Lower leg skin (tissue), 4 donors: ENCODE data around the gene PDCD6IP. TPM values are rescaled to one million over a fixed set of nuclear protein-coding genes. Genes with fewer than 3 reads are reported as not detected.
"Not testable (repeated sequence)": the region's sequence is repeated elsewhere in the genome, so short reads cannot be mapped to it uniquely, and the experiment has no call there.

Source experiments
- DNase-seq, 2 donors: peaks; one replicate each; pipeline ENCODE4 v3.0.0-alpha.2; 2019; ENCODE audit warnings: low spot score in 2 of 2
- H3K4me3 ChIP-seq: fragments of 200-600 bp; sonication (generic); 2 replicates; pipeline ENCODE4 v1.5.1; 2017; ENCODE audit warnings: mild to moderate bottlenecking, low read depth; ENCODE audit not compliant: poor library complexity, severe bottlenecking
- POLR2A ChIP-seq, 2 donors: fragments of 450-650 bp; IDR thresholded peaks; one replicate each; pipeline ENCODE4 v1.6.1; 2016 to 2017; ENCODE audit warnings: antibody characterized with exemption in 2 of 2, mild to moderate bottlenecking in 1 of 2, moderate library complexity in 1 of 2
- WGBS, 2 donors: methylation state at CpG; one replicate each; pipeline ENCODE4 v1.1.5; 2018; 5-methylcytosine and 5-hydroxymethylcytosine counted together
- intact Hi-C: fragments of 100-400 bp; cut with DNase I; formaldehyde crosslinking; loops from one replicate; pipeline ENCODE4 v1.15.0; 2023; ENCODE audit warnings: low total_unique reads
- total RNA-seq, 4 donors: library from RNA; depleted of rRNA; stranded (reverse); fragments of >200 nt; gene quantifications; one replicate each; pipeline ENCODE4 v1.1.0, GENCODE V29; 2016
- TF ChIP-seq, protein P1 (sequence below), 3 donors: fragments of 450-650 bp; IDR thresholded peaks; one replicate each; pipeline ENCODE4 v1.5.1; 2016; ENCODE audit warnings: antibody characterized with exemption in 3 of 3, mild to moderate bottlenecking in 3 of 3, moderate library complexity in 2 of 3

The PDCD6IP gene
- total RNA-seq, 4 donors from 2014 or later = 152 to 373 (median 269) TPM

GRCh38 chr3:33855884-33856546 lies 57.6 kb downstream of the PDCD6IP start:
- TF ChIP-seq, protein P1, sequence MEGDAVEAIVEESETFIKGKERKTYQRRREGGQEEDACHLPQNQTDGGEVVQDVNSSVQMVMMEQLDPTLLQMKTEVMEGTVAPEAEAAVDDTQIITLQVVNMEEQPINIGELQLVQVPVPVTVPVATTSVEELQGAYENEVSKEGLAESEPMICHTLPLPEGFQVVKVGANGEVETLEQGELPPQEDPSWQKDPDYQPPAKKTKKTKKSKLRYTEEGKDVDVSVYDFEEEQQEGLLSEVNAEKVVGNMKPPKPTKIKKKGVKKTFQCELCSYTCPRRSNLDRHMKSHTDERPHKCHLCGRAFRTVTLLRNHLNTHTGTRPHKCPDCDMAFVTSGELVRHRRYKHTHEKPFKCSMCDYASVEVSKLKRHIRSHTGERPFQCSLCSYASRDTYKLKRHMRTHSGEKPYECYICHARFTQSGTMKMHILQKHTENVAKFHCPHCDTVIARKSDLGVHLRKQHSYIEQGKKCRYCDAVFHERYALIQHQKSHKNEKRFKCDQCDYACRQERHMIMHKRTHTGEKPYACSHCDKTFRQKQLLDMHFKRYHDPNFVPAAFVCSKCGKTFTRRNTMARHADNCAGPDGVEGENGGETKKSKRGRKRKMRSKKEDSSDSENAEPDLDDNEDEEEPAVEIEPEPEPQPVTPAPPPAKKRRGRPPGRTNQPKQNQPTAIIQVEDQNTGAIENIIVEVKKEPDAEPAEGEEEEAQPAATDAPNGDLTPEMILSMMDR (IDR thresholded peaks at IDR 0.05) = no peak
- TF ChIP-seq POLR2A (IDR thresholded peaks at IDR 0.05) = no peak
- no peak overlapping the region for H3K4me3 ChIP-seq
- 86 to 93% methylated on average over 10 of the region's 10 CpGs for WGBS, 2 donors
- no peak for DNase-seq
- intact Hi-C loops = no loop called here

- WGBS, 2 donors = 97 to 100% methylated on average over 1 of the region's 1 CpG
- DNase-seq, H3K4me3 ChIP-seq, intact Hi-C loops: not testable (repeated sequence)
Observed at GRCh38 chr3:33857701-33858100, 59.3 kb downstream of the PDCD6IP start.

GRCh38 chr3:33858131-33858530 lies 59.7 kb downstream of the PDCD6IP start:
- DNase-seq = no peak
- intact Hi-C loops = no loop called here
- WGBS, 2 donors = 96 to 97% methylated on average over 4 of the region's 4 CpGs
- no peak overlapping the region for H3K4me3 ChIP-seq
- TF ChIP-seq, protein P1 (IDR thresholded peaks at IDR 0.05) = no peak
- no peak for TF ChIP-seq POLR2A (IDR thresholded peaks at IDR 0.05)

GRCh38 chr3:33860373-33861050 lies 62.1 kb downstream of the PDCD6IP start:
- WGBS, 2 donors = 76 to 93% methylated on average over 4 of the region's 4 CpGs
- no peak for DNase-seq
- TF ChIP-seq POLR2A (IDR thresholded peaks at IDR 0.05) = no peak
- TF ChIP-seq, protein P1 (IDR thresholded peaks at IDR 0.05) = no peak
- intact Hi-C loops = no loop called here
- H3K4me3 ChIP-seq = no peak overlapping the region

DNA sequence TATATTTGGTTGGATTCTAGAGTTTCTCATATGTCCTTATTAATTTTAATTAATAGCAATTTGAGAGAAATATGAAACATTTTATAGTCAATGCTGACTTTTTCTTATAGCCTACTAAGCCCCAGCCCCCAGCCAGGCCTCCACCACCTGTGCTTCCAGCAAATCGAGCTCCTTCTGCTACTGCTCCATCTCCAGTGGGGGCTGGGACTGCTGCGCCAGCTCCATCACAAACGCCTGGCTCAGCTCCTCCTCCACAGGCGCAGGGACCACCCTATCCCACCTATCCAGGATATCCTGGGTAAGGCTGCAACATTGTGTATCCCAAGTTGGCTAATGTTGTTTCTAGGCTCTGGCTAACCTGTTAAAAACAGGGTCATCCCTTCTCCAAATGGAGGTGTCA lies 66.7 kb downstream of the PDCD6IP start:
- no peak overlapping the region for H3K4me3 ChIP-seq
- 84 to 95% methylated on average over 4 of the region's 4 CpGs for WGBS, 2 donors
- TF ChIP-seq, protein P1 (IDR thresholded peaks at IDR 0.05) = no peak
- no peak for TF ChIP-seq POLR2A (IDR thresholded peaks at IDR 0.05)
- intact Hi-C loops = no loop called here
- no peak for DNase-seq

DNA sequence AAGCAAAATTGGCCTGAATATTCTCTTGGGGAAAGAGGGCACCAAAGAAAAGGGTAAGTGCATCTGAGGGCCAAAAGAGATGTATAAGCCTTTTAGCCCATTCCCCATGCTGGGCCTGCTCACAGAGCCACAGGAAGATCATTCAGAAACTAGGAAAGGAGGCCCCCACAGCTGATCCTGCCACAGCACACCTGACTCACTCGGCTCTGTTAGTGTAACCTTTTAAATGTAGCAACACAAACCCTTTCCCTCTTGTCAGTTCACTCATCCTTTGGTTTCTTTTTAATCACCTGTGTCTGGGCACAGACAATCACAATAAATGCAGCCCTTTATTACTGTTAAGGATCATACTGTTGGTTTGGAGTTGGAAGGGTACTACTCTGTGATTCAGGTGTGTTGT lies 69.9 kb downstream of the PDCD6IP start:
- 67 to 75% methylated on average over 1 of the region's 1 CpG for WGBS, 2 donors
- intact Hi-C loops = no loop called here
- H3K4me3 ChIP-seq = no peak overlapping the region
- no peak for TF ChIP-seq POLR2A (IDR thresholded peaks at IDR 0.05)
- TF ChIP-seq, protein P1 (IDR thresholded peaks at IDR 0.05) = no peak
- no peak for DNase-seq
